ENCODE results near the gene UGT1A10.

GRCh38 chr2:233747283-233747544 is 111.0 kb downstream of the UGT1A10 start:
- TF ChIP-seq CTCF (IDR thresholded peaks at IDR 0.05; ENCODE audit: insufficient read depth, low read length): no peak
- TF ChIP-seq GABPA (IDR thresholded peaks at IDR 0.05; ENCODE audit: low read depth): no peak
- no peak for TF ChIP-seq POLR2AphosphoS5 (IDR thresholded peaks at IDR 0.05; ENCODE audit: low read depth)

Measured in HL-60 (cell line).